HepG2 (cell line): Measurements from ENCODE around the gene KRTAP10-2. TPM values are rescaled to one million over a fixed set of nuclear protein-coding genes. Genes with fewer than 3 reads are reported as not detected.

Source experiments
- AKNA ChIP-seq: sonication (generic); formaldehyde crosslinking; IDR thresholded peaks from 2 replicates; pipeline ENCODE4 v1.4.0; 2020; ENCODE audit warnings: missing genetic modification reagents, borderline replicate concordance
- ATF7-NPFF ChIP-seq: sonication (generic); formaldehyde crosslinking; IDR thresholded peaks from 2 replicates; pipeline ENCODE4 v1.8.1; 2023; ENCODE audit warnings: mild to moderate bottlenecking, low read depth, missing genetic modification reagents, moderate library complexity
- BORCS8-MEF2B ChIP-seq: sonication (generic); formaldehyde crosslinking; IDR thresholded peaks from 2 replicates; pipeline ENCODE4 v1.8.0; 2022; ENCODE audit warnings: mild to moderate bottlenecking, missing genetic modification reagents
- CENPBD1 ChIP-seq: sonication (generic); formaldehyde crosslinking; IDR thresholded peaks from 2 replicates; pipeline ENCODE4 v1.8.0; 2022; ENCODE audit warnings: missing genetic modification reagents, low read depth, mild to moderate bottlenecking, borderline replicate concordance
- ELF3 ChIP-seq: IDR thresholded peaks from 2 replicates; pipeline ENCODE4 v1.6.1; 2016; ENCODE audit warnings: missing genetic modification reagents, missing compliant biosample characterization
- HOXA3 ChIP-seq: sonication (generic); formaldehyde crosslinking; IDR thresholded peaks from 2 replicates; pipeline ENCODE4 v1.5.0; 2020; ENCODE audit warnings: missing genetic modification reagents
- KLF15 ChIP-seq: sonication (generic); formaldehyde crosslinking; IDR thresholded peaks from 2 replicates; pipeline ENCODE4 v1.8.1; 2023; ENCODE audit warnings: borderline replicate concordance, mild to moderate bottlenecking, inconsistent platforms, missing genetic modification reagents, mixed read lengths
- MED8 ChIP-seq: sonication (generic); formaldehyde crosslinking; IDR thresholded peaks from 2 replicates; pipeline ENCODE4 v1.8.1; 2023; ENCODE audit warnings: mild to moderate bottlenecking, missing genetic modification reagents; ENCODE audit not compliant: insufficient replicate concordance
- NFATC3 ChIP-seq: sonication (generic); formaldehyde crosslinking; IDR thresholded peaks from 2 replicates; pipeline ENCODE4 v1.5.1; 2020; ENCODE audit warnings: mild to moderate bottlenecking, missing genetic modification reagents
- PRMT3 ChIP-seq: sonication (generic); formaldehyde crosslinking; IDR thresholded peaks from 2 replicates; pipeline ENCODE4 v1.8.1; 2022; ENCODE audit warnings: low read depth, mild to moderate bottlenecking, moderate library complexity, missing genetic modification reagents, borderline replicate concordance
- RARA ChIP-seq: IDR thresholded peaks from 2 replicates; pipeline ENCODE4 v1.6.1; 2016; ENCODE audit warnings: missing genetic modification reagents, missing compliant biosample characterization
- SRY ChIP-seq: sonication (generic); formaldehyde crosslinking; IDR thresholded peaks from 2 replicates; pipeline ENCODE4 v1.8.0; 2022; ENCODE audit warnings: mild to moderate bottlenecking, missing genetic modification reagents
- TEAD2 ChIP-seq: sonication (generic); formaldehyde crosslinking; IDR thresholded peaks from 2 replicates; pipeline ENCODE4 v1.9.0; 2021; ENCODE audit warnings: missing genetic modification reagents
- TEAD3 ChIP-seq: optimal IDR thresholded peaks from 2 replicates; pipeline ENCODE3; 2016; ENCODE audit warnings: borderline replicate concordance
- TFDP1 ChIP-seq: IDR thresholded peaks from 2 replicates; pipeline ENCODE4 v1.6.1; 2016; ENCODE audit warnings: missing compliant biosample characterization, missing genetic modification reagents, borderline replicate concordance
- TOPORS ChIP-seq: sonication (generic); formaldehyde crosslinking; IDR thresholded peaks from 2 replicates; pipeline ENCODE4 v1.8.0; 2023; ENCODE audit warnings: mild to moderate bottlenecking, missing genetic modification reagents
- ZGPAT ChIP-seq: IDR thresholded peaks from 2 replicates; pipeline ENCODE4 v1.6.1; 2016; ENCODE audit warnings: mild to moderate bottlenecking
- ZNF232 ChIP-seq: sonication (generic); formaldehyde crosslinking; IDR thresholded peaks from 2 replicates; pipeline ENCODE4 v1.4.0; 2020; ENCODE audit warnings: missing genetic modification reagents, borderline replicate concordance
- ZNF800 ChIP-seq: sonication (generic); formaldehyde crosslinking; IDR thresholded peaks from 2 replicates; pipeline ENCODE4 v1.4.0; 2020; ENCODE audit warnings: missing genetic modification reagents
- polyA plus RNA-seq, 8 experiments: library from polyadenylated mRNA; depleted of rRNA in 3 of 8; stranded (reverse) in 7 of 8; unstranded in 1 of 8; fragments of >200 nt; fragmentation: Illumina TruSeq in 4 of 8; extraction: Trizol in 4 of 8; gene quantifications; 2 replicates each; pipeline versions ENCODE4 v1.2.1 to v1.2.3, GENCODE V29; 2011 to 2016; ENCODE audit warnings: low read depth in 4 of 8, missing spikeins in 1 of 8, mixed read lengths in 1 of 8; ENCODE audit not compliant: insufficient read depth in 1 of 8
- total RNA-seq, 5 experiments: library from RNA; depleted of rRNA; stranded (reverse); fragments of >200 nt; fragmentation: Illumina TruSeq; extraction: Trizol; gene quantifications; 2 replicates each; pipeline ENCODE4 v1.2.3, GENCODE V29; 2016; ENCODE audit warnings: low read depth in 1 of 5

The KRTAP10-2 gene
- total and polyA plus RNA-seq, 2 of the 13 experiments (the other 11 are each of a cell fraction or from before 2014, with no cell fraction given) = not detected

- TF ChIP-seq AKNA (CRISPR knock-in tag) = no peak
- TF ChIP-seq NFATC3 (CRISPR knock-in tag) = no peak
- peak; percentile 84 for TF ChIP-seq ZGPAT (CRISPR knock-in tag)
- TF ChIP-seq KLF15 = no peak
- TF ChIP-seq RARA = peak; percentile 82
- peak; percentile 81 for TF ChIP-seq TEAD3
- 0 out of 2 replicates have a peak, but pooled peaks have one; percentile 66 for TF ChIP-seq TOPORS (CRISPR knock-in tag)
- no peak for TF ChIP-seq CENPBD1 (CRISPR knock-in tag)
- no peak for TF ChIP-seq TEAD2 (CRISPR knock-in tag)
- no peak for TF ChIP-seq MED8 (CRISPR knock-in tag)
- no peak for TF ChIP-seq SRY
- no peak; the same call in 1 of the 2 replicates for TF ChIP-seq ZNF232
- TF ChIP-seq ELF3 (CRISPR knock-in tag) = peak; percentile 75
- peak; percentile 84; the same call in 1 of the 2 replicates for TF ChIP-seq ATF7-NPFF (CRISPR knock-in tag)
- TF ChIP-seq PRMT3 (CRISPR knock-in tag) = peak; percentile 56; the same call in 1 of the 2 replicates
- peak; percentile 95 for TF ChIP-seq HOXA3
- peak; percentile 77; the same call in 1 of the 2 replicates for TF ChIP-seq ZNF800 (CRISPR knock-in tag)
- 0 out of 2 replicates have a peak, but pooled peaks have one; percentile 42 for TF ChIP-seq BORCS8-MEF2B (CRISPR knock-in tag)
- TF ChIP-seq TFDP1 (CRISPR knock-in tag) = peak; percentile 87
Observed at GRCh38 chr21:44593598-44594405, 42.5 kb upstream of the KRTAP10-2 start (continued).
